Common myeloid progenitor, CD34-positive (primary cell): Measurements from ENCODE around the gene HABP2.

Experiments
- CTCF ChIA-PET: fragments of 350-600 bp; sonication (Branson Sonifier 250); formaldehyde crosslinking; loops from one replicate; lab custom pipeline; 2021; ENCODE audit warnings: antibody characterized with exemption; lab: Charles Lee
- POLR2A ChIA-PET: fragments of 350-600 bp; sonication (Branson Sonifier 250); formaldehyde crosslinking; loops from one replicate; lab custom pipeline; 2021; ENCODE audit warnings: antibody characterized with exemption; lab: Charles Lee
- DNase-seq, 3 donors: peaks; one replicate each; pipeline versions ENCODE4 v3.0.0 to v3.0.0-alpha.2; 2013
- H3K27ac ChIP-seq, 2 experiments: 1 replicate in 1 of 2; 2 replicates in 1 of 2; pipeline ENCODE4 v1.7.0; 2013; ENCODE audit warnings: inconsistent platforms in 2 of 2, low read length in 2 of 2, mild to moderate bottlenecking in 2 of 2, low read depth in 1 of 2, moderate library complexity in 1 of 2; ENCODE audit not compliant: severe bottlenecking in 2 of 2, insufficient read depth in 1 of 2, poor library complexity in 1 of 2
- H3K27me3 ChIP-seq, 5 experiments: replicated peaks in 2 of 5; 1 replicate in 3 of 5; 2 replicates in 2 of 5; pipeline versions ENCODE4 v1.6.1 to v1.7.0; 2013; ENCODE audit warnings: low read length in 4 of 5, mild to moderate bottlenecking in 2 of 5, moderate library complexity in 2 of 5, inconsistent platforms in 1 of 5; ENCODE audit not compliant: insufficient read depth in 5 of 5, control insufficient read depth in 4 of 5
- H3K36me3 ChIP-seq, 4 experiments: 1 replicate in 2 of 4; 2 replicates in 2 of 4; pipeline versions ENCODE4 v1.6.1 to v1.7.0; 2013; ENCODE audit warnings: low read length in 3 of 4, control low read depth in 1 of 4, mild to moderate bottlenecking in 1 of 4; ENCODE audit not compliant: control insufficient read depth in 4 of 4, insufficient read depth in 4 of 4
- H3K4me1 ChIP-seq, 4 experiments: 1 replicate in 3 of 4; 2 replicates in 1 of 4; pipeline versions ENCODE4 v1.6.1 to v1.7.1; 2013; ENCODE audit warnings: low read length in 3 of 4, mild to moderate bottlenecking in 3 of 4, control low read depth in 1 of 4, inconsistent platforms in 1 of 4, moderate library complexity in 1 of 4; ENCODE audit not compliant: control insufficient read depth in 4 of 4, insufficient read depth in 4 of 4; ENCODE audit errors: control extremely low read depth in 1 of 4
- H3K4me3 ChIP-seq, 7 experiments: 1 replicate in 4 of 7; 2 replicates in 3 of 7; pipeline versions ENCODE4 v1.5.1 to v1.7.0; 2013; ENCODE audit warnings: mild to moderate bottlenecking in 7 of 7, low read length in 6 of 7, moderate library complexity in 6 of 7, inconsistent platforms in 2 of 7, low read depth in 2 of 7, control low read depth in 1 of 7; ENCODE audit not compliant: insufficient read depth in 4 of 7, control insufficient read depth in 1 of 7; ENCODE audit errors: extremely low read depth in 1 of 7
- H3K9me3 ChIP-seq, 5 experiments: 1 replicate in 4 of 5; 2 replicates in 1 of 5; pipeline versions ENCODE4 v1.6.1 to v1.7.1; 2013; ENCODE audit warnings: low read length in 4 of 5, mild to moderate bottlenecking in 2 of 5, inconsistent platforms in 1 of 5, low read depth in 1 of 5, moderate library complexity in 1 of 5; ENCODE audit not compliant: control insufficient read depth in 4 of 5, insufficient read depth in 2 of 5; ENCODE audit errors: control extremely low read depth in 1 of 5
- WGBS: methylation state at CpG from one replicate; pipeline ENCODE4 v1.1.5; 2013; ENCODE audit not compliant: insufficient coverage; 5-methylcytosine and 5-hydroxymethylcytosine counted together

HABP2 gene

GRCh38 chr10:113541549-113541927, 11.3 kb upstream of the HABP2 start:
- WGBS, result 100% methylated on average over 1 of the region's 1 CpG
- no peak for DNase-seq
- CTCF ChIA-PET, result interaction anchor here (1.1 to 1.3 kb wide), 3 partner anchors 16 to 821 kb away, joined by 3 to 4 read pairs (median 3); no protein-coding TSS in a partner anchor
- H3K27me3 ChIP-seq, result no peaks in the 10 kb centered on the region
- peaks cover 0 to 8% (median 2%) of the 10 kb centered on the region in 4 experiments for H3K4me1 ChIP-seq
- no peak overlapping the region for H3K4me3 ChIP-seq
- H3K9me3 ChIP-seq, result no peaks in the 10 kb centered on the region
- no peak overlapping the region for H3K27ac ChIP-seq
- H3K36me3 ChIP-seq, result no peaks in the 10 kb centered on the region
- POLR2A ChIA-PET, result no interaction called here

- Histone ChIP-seq H3K9me3 (no peaks in the 10 kb centered on the region), H3K27ac (no peak overlapping the region), H3K36me3 (no peaks in the 10 kb centered on the region), H3K4me3 (no peak overlapping the region), H3K4me1 (peaks cover 0 to 6% (median 2%) of the 10 kb centered on the region in 4 experiments), H3K27me3 (no peaks in the 10 kb centered on the region)
- WGBS, result 100% methylated on average over 2 of the region's 5 CpGs
- ChIA-PET CTCF (interaction anchor here (1.2 kb wide), 1 partner anchor 11 kb away, joined by 3 read pairs; no protein-coding TSS in a partner anchor), POLR2A (no interaction called here)
- no peak for DNase-seq
These were observed 9.5 kb upstream of the HABP2 start for GRCh38 chr10:113543107-113543955.

DNA sequence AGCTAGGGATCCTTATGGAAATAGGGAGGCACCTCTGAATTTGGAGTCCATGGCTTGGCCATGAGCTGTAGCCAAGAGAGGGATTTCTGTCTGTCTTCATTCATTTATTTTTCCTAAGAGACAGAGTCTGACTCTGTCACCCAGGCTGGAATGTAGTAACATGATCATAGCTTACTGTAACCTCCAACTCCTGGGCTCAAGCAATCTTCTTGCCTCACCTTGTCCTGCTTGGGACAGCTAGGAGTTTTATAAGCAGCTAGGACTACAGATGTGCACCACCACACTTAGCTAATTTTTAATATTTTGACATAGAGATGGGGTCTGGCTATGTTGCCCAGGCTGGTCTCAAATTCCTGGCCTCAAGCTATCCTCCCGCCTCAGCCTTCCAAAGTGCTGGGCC, 8.5 kb upstream of the HABP2 start:
- H3K4me3 ChIP-seq, result no peak overlapping the region
- POLR2A ChIA-PET, result interaction anchor here (0.6 kb wide), 1 partner anchor 56 kb away, joined by 3 read pairs; no protein-coding TSS in a partner anchor
- 100% methylated on average over 1 of the region's 1 CpG for WGBS
- no peaks in the 10 kb centered on the region for H3K27me3 ChIP-seq
- no peak overlapping the region for H3K27ac ChIP-seq
- no peaks in the 10 kb centered on the region for H3K36me3 ChIP-seq
- DNase-seq, result no peak
- CTCF ChIA-PET, result interaction anchor here (1.2 to 1.4 kb wide), 2 partner anchors 10 to 19 kb away, joined by 3 read pairs; no protein-coding TSS in a partner anchor
- H3K4me1 ChIP-seq, result peaks cover 0 to under 1% (median under 1%) of the 10 kb centered on the region in 4 experiments
- no peaks in the 10 kb centered on the region for H3K9me3 ChIP-seq

GRCh38 chr10:113547426-113547825, 5.4 kb upstream of the HABP2 start:
- peaks cover 0 to 8% (median 0%) of the 10 kb centered on the region in 4 experiments for H3K4me1 ChIP-seq
- DNase-seq, result no peak
- no peaks in the 10 kb centered on the region for H3K9me3 ChIP-seq
- 100% methylated on average over 2 of the region's 2 CpGs for WGBS
- no peaks in the 10 kb centered on the region for H3K36me3 ChIP-seq
- ChIA-PET CTCF (interaction anchor here (1.1 to 1.7 kb wide), 3 partner anchors 12 to 27 kb away, joined by 3 to 4 read pairs (median 4); no protein-coding TSS in a partner anchor), POLR2A (interaction anchor here (0.6 kb wide), 1 partner anchor 375 kb away, joined by 4 read pairs; no protein-coding TSS in a partner anchor)
- H3K4me3 ChIP-seq, result no peak overlapping the region
- no peak overlapping the region for H3K27ac ChIP-seq
- no peaks in the 10 kb centered on the region for H3K27me3 ChIP-seq

- Histone ChIP-seq H3K4me1 (peaks cover 2 to 32% (median 15%) of the 10 kb centered on the region in 4 experiments), H3K27me3 (no peaks in the 10 kb centered on the region), H3K36me3 (no peaks in the 10 kb centered on the region), H3K27ac (no peak overlapping the region), H3K9me3 (no peaks in the 10 kb centered on the region), H3K4me3 (no peak overlapping the region)
- no peak for DNase-seq
- ChIA-PET CTCF (no interaction called here), POLR2A (no interaction called here)
- 100% methylated on average over 4 of the region's 6 CpGs for WGBS
These were observed 3.0 kb upstream of the HABP2 start for GRCh38 chr10:113549856-113550255.

GRCh38 chr10:113550365-113550764, 2.5 kb upstream of the HABP2 start:
- WGBS, result 65% methylated on average over 6 of the region's 6 CpGs
- POLR2A ChIA-PET, result no interaction called here
- Histone ChIP-seq H3K27me3 (no peaks in the 10 kb centered on the region), H3K4me3 (no peak overlapping the region), H3K4me1 (peaks cover 2 to 35% (median 15%) of the 10 kb centered on the region in 4 experiments), H3K9me3 (no peaks in the 10 kb centered on the region), H3K36me3 (no peaks in the 10 kb centered on the region), H3K27ac (no peak overlapping the region)
- CTCF ChIA-PET, result no interaction called here
- no peak for DNase-seq

DNA sequence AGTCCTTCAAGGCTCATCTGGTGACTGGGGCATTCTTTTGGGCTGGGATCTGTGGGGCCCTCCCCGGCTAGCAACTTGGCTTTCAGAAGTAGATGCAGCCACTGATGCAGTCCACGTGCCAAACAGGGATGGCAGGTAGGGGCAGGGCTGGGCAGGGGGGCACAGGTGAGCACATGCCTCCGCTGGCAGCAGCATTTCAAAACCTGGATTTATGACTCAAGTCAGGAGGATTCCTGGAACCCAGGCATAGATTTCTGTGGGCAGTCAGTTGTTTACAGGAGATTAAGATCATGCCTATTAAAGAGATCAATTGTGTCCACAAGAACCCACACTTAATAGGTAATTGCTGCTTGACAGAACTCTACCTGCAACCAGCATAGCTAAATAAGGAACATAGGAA, 839 bp upstream of the HABP2 start:
- Histone ChIP-seq H3K27ac (no peak overlapping the region), H3K27me3 (no peaks in the 10 kb centered on the region), H3K4me1 (peaks cover 2 to 41% (median 16%) of the 10 kb centered on the region in 4 experiments), H3K36me3 (no peaks in the 10 kb centered on the region), H3K4me3 (no peak overlapping the region), H3K9me3 (no peaks in the 10 kb centered on the region)
- POLR2A ChIA-PET, result no interaction called here
- 100% methylated on average over 3 of the region's 3 CpGs for WGBS
- CTCF ChIA-PET, result no interaction called here
- DNase-seq, result no peak
